Measurements from ENCODE around the gene MORN1.

DNA sequence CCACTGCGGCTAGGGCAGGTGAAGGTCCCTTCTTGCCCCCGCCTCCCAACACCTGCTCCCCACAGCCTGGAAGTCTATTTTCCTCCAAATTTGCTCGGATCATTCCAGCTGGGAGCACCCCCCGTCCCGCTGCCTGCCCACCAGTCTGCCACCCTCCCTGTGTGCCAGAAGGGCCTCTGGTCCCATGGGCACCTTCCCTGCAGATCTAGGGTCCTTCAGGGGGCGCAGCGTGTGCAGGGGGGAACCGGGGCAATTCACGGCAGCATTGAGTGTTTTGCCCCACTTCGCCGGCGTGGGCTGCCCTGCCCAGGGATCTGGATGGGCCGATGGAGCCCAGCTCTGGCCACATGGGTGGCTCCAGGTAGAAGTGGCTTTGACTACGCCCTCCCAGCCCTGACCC is 47.3 kb upstream of the MORN1 start:
- TF ChIP-seq POLR2AphosphoS5 (IDR thresholded peaks at IDR 0.05): no peak
- TF ChIP-seq, protein P1, sequence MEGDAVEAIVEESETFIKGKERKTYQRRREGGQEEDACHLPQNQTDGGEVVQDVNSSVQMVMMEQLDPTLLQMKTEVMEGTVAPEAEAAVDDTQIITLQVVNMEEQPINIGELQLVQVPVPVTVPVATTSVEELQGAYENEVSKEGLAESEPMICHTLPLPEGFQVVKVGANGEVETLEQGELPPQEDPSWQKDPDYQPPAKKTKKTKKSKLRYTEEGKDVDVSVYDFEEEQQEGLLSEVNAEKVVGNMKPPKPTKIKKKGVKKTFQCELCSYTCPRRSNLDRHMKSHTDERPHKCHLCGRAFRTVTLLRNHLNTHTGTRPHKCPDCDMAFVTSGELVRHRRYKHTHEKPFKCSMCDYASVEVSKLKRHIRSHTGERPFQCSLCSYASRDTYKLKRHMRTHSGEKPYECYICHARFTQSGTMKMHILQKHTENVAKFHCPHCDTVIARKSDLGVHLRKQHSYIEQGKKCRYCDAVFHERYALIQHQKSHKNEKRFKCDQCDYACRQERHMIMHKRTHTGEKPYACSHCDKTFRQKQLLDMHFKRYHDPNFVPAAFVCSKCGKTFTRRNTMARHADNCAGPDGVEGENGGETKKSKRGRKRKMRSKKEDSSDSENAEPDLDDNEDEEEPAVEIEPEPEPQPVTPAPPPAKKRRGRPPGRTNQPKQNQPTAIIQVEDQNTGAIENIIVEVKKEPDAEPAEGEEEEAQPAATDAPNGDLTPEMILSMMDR (IDR thresholded peaks at IDR 0.05): no peak

Measured in gastroesophageal sphincter (tissue), 3 donors.